Type B pancreatic cell (in vitro differentiated cells): ENCODE measurements around the gene NPIPB8. TPM values are rescaled to one million over a fixed set of nuclear protein-coding genes. Genes with fewer than 3 reads are reported as not detected.
"Not testable (repeated sequence)": the region's sequence is repeated elsewhere in the genome, so short reads cannot be mapped to it uniquely, and the experiment has no call there.

Experiments used
- DNase-seq: peaks from one replicate; pipeline ENCODE4 v3.0.0; 2021; ENCODE audit warnings: mixed read lengths; ENCODE audit not compliant: unreplicated experiment; ENCODE audit errors: extremely low spot score
- H3K27ac Mint-ChIP-seq: 2 replicates; pipeline ENCODE4 v1.8.0; 2021; ENCODE audit warnings: mild to moderate bottlenecking, mixed read lengths
- H3K27me3 Mint-ChIP-seq: 2 replicates; pipeline ENCODE4 v1.8.0; 2021; ENCODE audit warnings: mixed read lengths
- H3K36me3 Mint-ChIP-seq: 2 replicates; pipeline ENCODE4 v1.8.0; 2021; ENCODE audit warnings: mixed read lengths
- H3K4me1 Mint-ChIP-seq: one replicate; pipeline ENCODE4 v1.8.0; 2021; ENCODE audit warnings: mixed read lengths; ENCODE audit not compliant: unreplicated experiment
- H3K4me3 Mint-ChIP-seq: 2 replicates; pipeline ENCODE4 v1.8.0; 2021; ENCODE audit warnings: mild to moderate bottlenecking, mixed read lengths
- H3K9me3 Mint-ChIP-seq: 2 replicates; pipeline ENCODE4 v1.8.0; 2021; ENCODE audit warnings: mixed read lengths
- CTCF ChIP-seq: fragments of 200-600 bp; sonication (generic); conservative IDR thresholded peaks from 2 replicates; pipeline ENCODE4 v1.5.0; 2021; ENCODE audit warnings: antibody characterized with exemption, mild to moderate bottlenecking
- long read RNA-seq: library from polyadenylated mRNA; unstranded; transcript quantifications from one replicate; pipeline ENCODE4 v2.0.0, GENCODE V29; 2020
- total RNA-seq: library from RNA; stranded (reverse); gene quantifications from 2 replicates; pipeline ENCODE4 v1.2.1, GENCODE V29; 2021; ENCODE audit warnings: low replicate concordance

The NPIPB8 gene
- not detected in 2 replicates for total RNA-seq
- long read RNA-seq, result 0 reads

GRCh38 chr16:28637765-28638164 is at the start of gene NPIPB8:
TSS of gene NPIPB8 (plus strand) at chr16:28638065. CDS start at chr16:28638361, 296 bp downstream.
- not testable (repeated sequence) for H3K27me3 Mint-ChIP-seq, H3K27ac Mint-ChIP-seq, H3K9me3 Mint-ChIP-seq, H3K4me1 Mint-ChIP-seq, DNase-seq, H3K4me3 Mint-ChIP-seq, H3K36me3 Mint-ChIP-seq

DNA sequence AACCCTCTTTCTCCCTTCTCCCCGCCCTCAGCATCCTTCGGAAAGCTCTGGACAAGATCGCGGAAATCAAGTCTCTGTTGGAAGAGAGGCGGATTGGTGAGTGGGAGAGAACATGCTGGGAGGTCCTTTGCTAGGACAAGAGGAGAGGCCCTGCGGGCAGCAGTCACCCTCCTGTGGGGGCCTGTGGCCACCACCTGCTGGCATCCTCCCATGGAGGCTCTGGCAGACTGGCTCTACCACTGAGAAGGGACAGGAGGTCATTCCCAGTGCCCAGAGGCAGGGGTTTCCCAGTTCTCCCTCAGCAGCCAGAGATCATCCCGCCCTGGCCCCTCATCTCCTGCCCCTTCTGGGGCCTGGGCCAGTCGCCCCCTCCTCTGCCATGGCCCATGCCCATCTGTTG is 48.8 kb upstream of the NPIPB8 start:
- Mint-ChIP-seq H3K4me3 (no peak overlapping the region), H3K27me3 (no peaks in the 10 kb centered on the region), H3K4me1 (no peaks in the 10 kb centered on the region), H3K27ac (no peak overlapping the region), H3K36me3 (peaks cover 6% of the 10 kb centered on the region), H3K9me3 (no peaks in the 10 kb centered on the region)
- DNase-seq, result no peak
- no peak for TF ChIP-seq CTCF

GRCh38 chr16:28589930-28590329 is 47.9 kb upstream of the NPIPB8 start:
- TF ChIP-seq CTCF, result no peak
- Mint-ChIP-seq H3K4me1 (no peaks in the 10 kb centered on the region), H3K9me3 (no peaks in the 10 kb centered on the region), H3K27ac (no peak overlapping the region), H3K4me3 (no peak overlapping the region), H3K36me3 (peaks cover 6% of the 10 kb centered on the region), H3K27me3 (no peaks in the 10 kb centered on the region)
- DNase-seq, result no peak

GRCh38 chr16:28590384-28591340 is 47.2 kb upstream of the NPIPB8 start:
- Mint-ChIP-seq H3K9me3 (no peaks in the 10 kb centered on the region), H3K27me3 (no peaks in the 10 kb centered on the region), H3K4me3 (no peak overlapping the region), H3K27ac (no peak overlapping the region), H3K36me3 (peaks cover 6% of the 10 kb centered on the region), H3K4me1 (no peaks in the 10 kb centered on the region)
- no peak for TF ChIP-seq CTCF
- DNase-seq, result no peak

GRCh38 chr16:28591355-28591754 is 46.5 kb upstream of the NPIPB8 start:
- TF ChIP-seq CTCF, result no peak
- Mint-ChIP-seq H3K27me3 (no peaks in the 10 kb centered on the region), H3K9me3 (no peaks in the 10 kb centered on the region), H3K36me3 (peaks cover 6% of the 10 kb centered on the region), H3K4me3 (no peak overlapping the region), H3K27ac (no peak overlapping the region), H3K4me1 (no peaks in the 10 kb centered on the region)
- no peak for DNase-seq

- DNase-seq, result no peak
- Mint-ChIP-seq H3K27ac (no peak overlapping the region), H3K36me3 (peaks cover 3% of the 10 kb centered on the region), H3K4me3 (no peak overlapping the region), H3K9me3 (no peaks in the 10 kb centered on the region), H3K4me1 (peaks cover 10% of the 10 kb centered on the region), H3K27me3 (no peaks in the 10 kb centered on the region)
- no peak for TF ChIP-seq CTCF
Measured at GRCh38 chr16:28592511-28592910, 45.4 kb upstream of the NPIPB8 start.
